CD4-positive, CD25-positive, alpha-beta regulatory T cell (primary cell): ENCODE results near the gene C6. TPM values are rescaled to one million over a fixed set of nuclear protein-coding genes. Genes with fewer than 3 reads are reported as not detected.
"Not testable (repeated sequence)": the region's sequence is repeated elsewhere in the genome, so short reads cannot be mapped to it uniquely, and the experiment has no call there.

Experiments
- ATAC-seq, 2 donors: fragments of 150-1000 bp; cut with Tn5 transposase; one replicate each; pipeline ENCODE4 v1.10.0; 2021; ENCODE audit warnings: low read depth in 2 of 2, moderate number of reproducible peaks in 2 of 2, moderate library complexity in 1 of 2
- DNase-seq, 3 donors: peaks; one replicate each; pipeline versions ENCODE4 v3.0.0 to v3.0.0-alpha.2; 2012 to 2022; ENCODE audit warnings: mixed read lengths in 1 of 3
- H3K27ac ChIP-seq: one replicate; pipeline ENCODE4 v1.7.0; 2013; ENCODE audit warnings: mild to moderate bottlenecking, low read length; ENCODE audit not compliant: insufficient read depth, poor library complexity, severe bottlenecking
- H3K27me3 ChIP-seq: one replicate; pipeline ENCODE4 v1.7.0; 2013; ENCODE audit warnings: low read length; ENCODE audit not compliant: control insufficient read depth, insufficient read depth
- H3K36me3 ChIP-seq: one replicate; pipeline ENCODE4 v1.7.0; 2013; ENCODE audit warnings: mild to moderate bottlenecking, low read length, moderate library complexity; ENCODE audit not compliant: control insufficient read depth, insufficient read depth
- H3K4me1 ChIP-seq: 2 replicates; pipeline ENCODE4 v1.7.0; 2013; ENCODE audit warnings: mild to moderate bottlenecking, low read length; ENCODE audit not compliant: insufficient read depth, control insufficient read depth, poor library complexity, severe bottlenecking
- H3K4me3 ChIP-seq: one replicate; pipeline ENCODE4 v1.7.0; 2013; ENCODE audit warnings: low read depth, mild to moderate bottlenecking, low read length, moderate library complexity
- H3K9me3 ChIP-seq, 2 experiments: 1 replicate in 1 of 2; 2 replicates in 1 of 2; pipeline ENCODE4 v1.7.0; 2013; ENCODE audit warnings: low read length in 2 of 2, mild to moderate bottlenecking in 1 of 2, moderate library complexity in 1 of 2; ENCODE audit not compliant: control insufficient read depth in 2 of 2
- H3K27ac Mint-ChIP-seq, 3 donors: one replicate each; pipeline ENCODE4 v1.8.0; 2020 to 2022; ENCODE audit warnings: mild to moderate bottlenecking in 3 of 3, mixed read lengths in 3 of 3, moderate library complexity in 2 of 3
- H3K27me3 Mint-ChIP-seq: one replicate; pipeline ENCODE4 v1.8.0; 2022; ENCODE audit warnings: mild to moderate bottlenecking, mixed read lengths
- H3K36me3 Mint-ChIP-seq: one replicate; pipeline ENCODE4 v1.8.0; 2020; ENCODE audit warnings: mixed read lengths
- H3K4me1 Mint-ChIP-seq, 4 donors: one replicate each; pipeline ENCODE4 v1.8.0; 2020 to 2022; ENCODE audit warnings: mixed read lengths in 4 of 4, mild to moderate bottlenecking in 1 of 4
- H3K4me3 Mint-ChIP-seq, 4 donors: one replicate each; pipeline ENCODE4 v1.8.0; 2020 to 2022; ENCODE audit warnings: mild to moderate bottlenecking in 4 of 4, mixed read lengths in 4 of 4, moderate library complexity in 3 of 4
- H3K9me3 Mint-ChIP-seq, 7 donors: one replicate each; pipeline ENCODE4 v1.8.0; 2020 to 2022; ENCODE audit warnings: mixed read lengths in 7 of 7, mild to moderate bottlenecking in 3 of 7, moderate library complexity in 2 of 7
- polyA plus RNA-seq, 4 donors: library from polyadenylated mRNA; unstranded; fragments of 300-500 nt; fragmentation: Illumina TruSeq; gene quantifications; one replicate each; pipeline ENCODE4 v1.2.3, GENCODE V29; 2021
- total RNA-seq: library from RNA; stranded (reverse); gene quantifications from one replicate; pipeline ENCODE4 v1.2.3, GENCODE V29; 2022

The C6 gene
- total and polyA plus RNA-seq, 5 donors from 2014 or later = not detected

GRCh38 chr5:41214182-41214581 is 850 bp upstream of the C6 start:
- H3K4me1 ChIP-seq = no peaks in the 10 kb centered on the region
- no peaks in the 10 kb centered on the region for H3K27me3 ChIP-seq
- H3K4me3 Mint-ChIP-seq = no peak overlapping the region

GRCh38 chr5:41212935-41213334 is 397 bp downstream of the C6 start:
- Histone ChIP-seq H3K4me1 (no peaks in the 10 kb centered on the region), H3K27me3 (no peaks in the 10 kb centered on the region), H3K9me3 (no peaks in the 10 kb centered on the region), H3K4me3 (no peak overlapping the region), H3K27ac (no peak overlapping the region), H3K36me3 (no peaks in the 10 kb centered on the region)
- no peaks in the 10 kb centered on the region for H3K4me1 Mint-ChIP-seq
- no peak overlapping the region for H3K4me3 Mint-ChIP-seq
- no peak for DNase-seq
- ATAC-seq = no peak
- no peaks in the 10 kb centered on the region for H3K27me3 Mint-ChIP-seq
- H3K36me3 Mint-ChIP-seq = no peaks in the 10 kb centered on the region
- no peak overlapping the region for H3K27ac Mint-ChIP-seq
- peaks cover 0 to 7% (median 0%) of the 10 kb centered on the region in 7 donors for H3K9me3 Mint-ChIP-seq

More at GRCh38 chr5:41214182-41214581, 850 bp upstream of the C6 start:
- H3K4me3 ChIP-seq = no peak overlapping the region
- no peaks in the 10 kb centered on the region for H3K27me3 Mint-ChIP-seq
- no peaks in the 10 kb centered on the region for H3K36me3 Mint-ChIP-seq
- no peaks in the 10 kb centered on the region for H3K4me1 Mint-ChIP-seq
- DNase-seq (no peak), ATAC-seq (no peak)
- H3K9me3 Mint-ChIP-seq = peaks cover 0 to 6% (median 0%) of the 10 kb centered on the region in 7 donors
- no peak overlapping the region for H3K27ac ChIP-seq
- H3K27ac Mint-ChIP-seq = no peak overlapping the region
- no peaks in the 10 kb centered on the region for H3K36me3 ChIP-seq
- H3K9me3 ChIP-seq = no peaks in the 10 kb centered on the region

GRCh38 chr5:41211417-41211816 is 1.9 kb downstream of the C6 start:
- no peaks in the 10 kb centered on the region for H3K9me3 ChIP-seq
- Mint-ChIP-seq H3K4me3 (no peak overlapping the region), H3K27ac (no peak overlapping the region), H3K9me3 (peaks cover 0 to 9% (median under 1%) of the 10 kb centered on the region in 7 donors), H3K27me3 (no peaks in the 10 kb centered on the region), H3K4me1 (no peaks in the 10 kb centered on the region), H3K36me3 (no peaks in the 10 kb centered on the region)
- ATAC-seq = no peak
- H3K27me3 ChIP-seq = no peaks in the 10 kb centered on the region
- no peak for DNase-seq
- no peaks in the 10 kb centered on the region for H3K36me3 ChIP-seq
- no peaks in the 10 kb centered on the region for H3K4me1 ChIP-seq
- no peak overlapping the region for H3K27ac ChIP-seq
- H3K4me3 ChIP-seq = no peak overlapping the region

- not testable (repeated sequence) for H3K4me3 Mint-ChIP-seq, H3K4me1 ChIP-seq, H3K9me3 ChIP-seq, ATAC-seq, H3K27ac ChIP-seq, H3K27me3 Mint-ChIP-seq, H3K36me3 Mint-ChIP-seq, H3K27me3 ChIP-seq, H3K4me1 Mint-ChIP-seq, H3K36me3 ChIP-seq, H3K4me3 ChIP-seq, DNase-seq, H3K27ac Mint-ChIP-seq
- peaks cover 0 to 15% (median 3%) of the 10 kb centered on the region in 7 donors for H3K9me3 Mint-ChIP-seq
Observed at GRCh38 chr5:41205475-41205874, 7.9 kb downstream of the C6 start.

DNA sequence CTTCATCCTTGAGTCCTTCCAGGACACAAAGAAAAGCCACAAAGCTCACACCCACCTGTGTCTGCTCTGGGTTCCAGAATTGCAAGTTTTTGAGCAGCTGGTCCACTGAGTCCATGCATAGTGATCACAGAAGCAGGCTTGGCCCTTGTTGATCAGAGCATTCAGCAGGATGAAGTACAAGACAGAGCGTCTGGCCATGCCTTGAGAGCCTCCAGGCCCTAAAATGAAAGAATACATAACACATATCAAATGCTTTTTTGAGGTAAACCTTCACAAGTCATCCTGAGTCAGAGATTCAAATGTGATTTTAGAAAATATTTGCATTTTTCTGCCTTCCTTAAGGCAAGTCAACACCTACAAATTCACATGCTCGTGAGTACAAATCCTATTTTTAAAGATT is 10.3 kb downstream of the C6 start:
- Histone ChIP-seq H3K4me1 (no peaks in the 10 kb centered on the region), H3K36me3 (no peaks in the 10 kb centered on the region), H3K27ac (no peak overlapping the region), H3K4me3 (no peak overlapping the region), H3K27me3 (no peaks in the 10 kb centered on the region), H3K9me3 (peaks cover 0 to 3% of the 10 kb centered on the region in 2 experiments)
- peaks cover 4% of the 10 kb centered on the region for H3K27me3 Mint-ChIP-seq
- ATAC-seq (no peak), DNase-seq (no peak)
- H3K9me3 Mint-ChIP-seq = peaks cover 0 to 8% (median 5%) of the 10 kb centered on the region in 7 donors
- no peak overlapping the region for H3K4me3 Mint-ChIP-seq
- H3K27ac Mint-ChIP-seq = no peak overlapping the region
- no peaks in the 10 kb centered on the region for H3K36me3 Mint-ChIP-seq
- no peaks in the 10 kb centered on the region for H3K4me1 Mint-ChIP-seq

DNA sequence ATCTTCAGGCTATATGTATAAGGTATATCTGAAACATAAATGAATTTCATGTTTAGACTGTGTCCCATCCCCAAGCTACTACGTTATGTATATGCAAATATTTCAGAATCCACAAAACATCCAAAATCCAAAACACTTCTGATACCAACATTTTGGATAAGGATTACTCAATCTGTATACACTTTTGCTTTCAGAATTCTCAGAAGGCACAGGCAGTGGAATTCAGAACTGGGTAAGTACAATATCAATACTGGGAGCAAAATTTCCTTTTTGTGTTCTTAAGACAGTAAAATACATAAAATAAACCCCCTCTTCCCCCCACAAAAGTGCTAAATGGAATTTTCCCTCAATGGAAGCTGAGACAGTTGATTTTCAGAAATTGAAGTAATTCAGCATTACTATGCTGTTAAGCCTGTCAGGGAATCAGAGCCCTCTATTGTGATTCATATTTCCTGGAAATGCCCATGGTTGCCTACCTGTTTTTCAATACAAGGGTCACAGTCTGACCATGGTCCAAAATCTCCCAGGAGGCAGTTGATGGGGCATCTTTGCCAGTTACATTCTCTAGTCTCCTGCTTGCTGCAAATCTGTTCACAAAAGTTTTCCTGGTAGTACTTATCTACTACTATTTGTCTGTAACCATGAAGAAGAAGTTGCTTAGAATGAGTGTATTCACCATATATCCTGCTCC is 12.1 kb downstream of the C6 start:
- H3K4me1 Mint-ChIP-seq = no peaks in the 10 kb centered on the region
- H3K36me3 Mint-ChIP-seq = no peaks in the 10 kb centered on the region
- no peaks in the 10 kb centered on the region for H3K36me3 ChIP-seq
- no peaks in the 10 kb centered on the region for H3K4me1 ChIP-seq
- peaks cover 0 to 5% (median 3%) of the 10 kb centered on the region in 7 donors for H3K9me3 Mint-ChIP-seq
- ATAC-seq (no peak), DNase-seq (no peak)
- no peak overlapping the region for H3K4me3 ChIP-seq
- H3K27ac ChIP-seq = no peak overlapping the region
- H3K9me3 ChIP-seq = peaks cover 0 to 3% of the 10 kb centered on the region in 2 experiments
- peaks cover 4% of the 10 kb centered on the region for H3K27me3 Mint-ChIP-seq
- H3K27ac Mint-ChIP-seq = no peak overlapping the region
- H3K4me3 Mint-ChIP-seq = no peak overlapping the region
- no peaks in the 10 kb centered on the region for H3K27me3 ChIP-seq

DNA sequence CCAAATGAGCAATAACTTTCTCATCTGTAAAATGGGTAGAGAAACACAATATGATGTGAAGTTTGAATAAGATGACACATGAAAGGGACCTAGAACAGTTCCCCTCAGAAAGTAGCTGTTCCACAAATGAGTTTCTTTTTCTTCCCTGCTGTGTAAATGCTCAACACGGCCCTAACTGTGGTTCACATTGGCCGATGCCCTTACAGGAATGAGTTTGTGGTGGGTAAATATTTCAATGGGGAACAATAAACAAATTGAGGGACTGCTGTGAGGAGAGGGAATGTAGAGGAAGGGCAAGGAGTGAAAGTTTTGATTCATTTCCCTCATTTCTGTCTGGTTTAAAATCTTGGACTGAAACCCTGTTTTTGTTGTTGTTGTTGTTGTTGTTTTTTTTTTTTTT is 12.8 kb downstream of the C6 start:
- Mint-ChIP-seq H3K36me3 (no peaks in the 10 kb centered on the region), H3K4me1 (no peaks in the 10 kb centered on the region), H3K27me3 (peaks cover 4% of the 10 kb centered on the region), H3K9me3 (peaks cover 0 to 5% (median 3%) of the 10 kb centered on the region in 7 donors), H3K27ac (no peak overlapping the region), H3K4me3 (no peak overlapping the region)
- no peaks in the 10 kb centered on the region for H3K36me3 ChIP-seq
- ATAC-seq (no peak), DNase-seq (no peak)
- H3K4me1 ChIP-seq = no peaks in the 10 kb centered on the region
- peaks cover 0 to 3% of the 10 kb centered on the region in 2 experiments for H3K9me3 ChIP-seq
- H3K27me3 ChIP-seq = no peaks in the 10 kb centered on the region
- no peak overlapping the region for H3K4me3 ChIP-seq
- no peak overlapping the region for H3K27ac ChIP-seq

GRCh38 chr5:41199660-41200059 is 13.7 kb downstream of the C6 start:
- H3K4me1 ChIP-seq = no peaks in the 10 kb centered on the region
- Mint-ChIP-seq H3K27ac (no peak overlapping the region), H3K9me3 (peaks cover 0 to 7% (median 3%) of the 10 kb centered on the region in 7 donors), H3K4me1 (no peaks in the 10 kb centered on the region), H3K4me3 (no peak overlapping the region), H3K27me3 (peaks cover 4% of the 10 kb centered on the region), H3K36me3 (no peaks in the 10 kb centered on the region)
- H3K27me3 ChIP-seq = no peaks in the 10 kb centered on the region
- H3K9me3 ChIP-seq = no peaks in the 10 kb centered on the region
- H3K27ac ChIP-seq = no peak overlapping the region
- DNase-seq (no peak), ATAC-seq (no peak)
- no peak overlapping the region for H3K4me3 ChIP-seq
- H3K36me3 ChIP-seq = no peaks in the 10 kb centered on the region
